Trophoblast cell (in vitro differentiated cells and primary cell): Measurements from ENCODE around the gene GALNT18.

Experiments used
- DNase-seq, 2 donors: peaks; one replicate each; pipeline ENCODE4 v3.0.0-alpha.2; 2016
- H2AFZ ChIP-seq: 2 replicates; pipeline ENCODE4 v1.6.1; 2013; ENCODE audit warnings: low read length, moderate library complexity, mild to moderate bottlenecking; ENCODE audit not compliant: insufficient read depth, poor library complexity
- H2AK5ac ChIP-seq: 2 replicates; pipeline ENCODE4 v1.6.1; 2013; ENCODE audit warnings: mild to moderate bottlenecking, low read length
- H2BK120ac ChIP-seq: 2 replicates; pipeline ENCODE4 v1.6.1; 2013; ENCODE audit warnings: low read length, mild to moderate bottlenecking, moderate library complexity; ENCODE audit not compliant: insufficient read depth, poor library complexity
- H2BK12ac ChIP-seq: 2 replicates; pipeline ENCODE4 v1.6.1; 2013; ENCODE audit warnings: mild to moderate bottlenecking, low read length, moderate library complexity
- H2BK5ac ChIP-seq: 2 replicates; pipeline ENCODE4 v1.6.1; 2013; ENCODE audit warnings: low read length, low read depth, moderate library complexity, mild to moderate bottlenecking; ENCODE audit not compliant: poor library complexity
- H3K14ac ChIP-seq: 2 replicates; pipeline ENCODE4 v1.6.1; 2013; ENCODE audit warnings: mild to moderate bottlenecking, low read length
- H3K18ac ChIP-seq: 2 replicates; pipeline ENCODE4 v1.6.1; 2013; ENCODE audit warnings: mild to moderate bottlenecking, low read length
- H3K23ac ChIP-seq: 2 replicates; pipeline ENCODE4 v1.6.1; 2013; ENCODE audit warnings: low read length
- H3K27ac ChIP-seq: 2 replicates; pipeline ENCODE4 v1.5.1; 2013; ENCODE audit warnings: low read depth, mild to moderate bottlenecking, inconsistent platforms, low read length, moderate library complexity
- H3K27me3 ChIP-seq: 2 replicates; pipeline ENCODE4 v1.6.1; 2013; ENCODE audit warnings: inconsistent platforms, mild to moderate bottlenecking, low read length, moderate library complexity; ENCODE audit not compliant: insufficient read depth
- H3K36me3 ChIP-seq, 2 experiments: 1 replicate in 1 of 2; 2 replicates in 1 of 2; pipeline ENCODE4 v1.6.1; 2013; ENCODE audit warnings: low read length in 2 of 2, mild to moderate bottlenecking in 2 of 2, moderate library complexity in 1 of 2; ENCODE audit not compliant: insufficient read depth in 2 of 2, control insufficient read depth in 1 of 2
- H3K4ac ChIP-seq: 2 replicates; pipeline ENCODE4 v1.6.1; 2013; ENCODE audit warnings: low read depth, mild to moderate bottlenecking, low read length, moderate library complexity
- H3K4me1 ChIP-seq, 2 experiments: 1 replicate in 1 of 2; 2 replicates in 1 of 2; pipeline ENCODE4 v1.6.1; 2013; ENCODE audit warnings: low read length in 2 of 2, mild to moderate bottlenecking in 2 of 2, moderate library complexity in 1 of 2; ENCODE audit not compliant: insufficient read depth in 2 of 2, control insufficient read depth in 1 of 2
- H3K4me2 ChIP-seq: 2 replicates; pipeline ENCODE4 v1.6.1; 2013; ENCODE audit warnings: inconsistent platforms, mild to moderate bottlenecking, low read length, moderate library complexity
- H3K4me3 ChIP-seq: 2 replicates; pipeline ENCODE4 v1.5.1; 2013; ENCODE audit warnings: mild to moderate bottlenecking, low read depth, low read length, inconsistent platforms
- H3K79me1 ChIP-seq: one replicate; pipeline ENCODE4 v1.6.1; 2013; ENCODE audit warnings: low read length
- H3K79me2 ChIP-seq: 2 replicates; pipeline ENCODE4 v1.6.1; 2013; ENCODE audit warnings: low read length, mild to moderate bottlenecking; ENCODE audit not compliant: control insufficient read depth, insufficient read depth, poor library complexity
- H3K9ac ChIP-seq: 2 replicates; pipeline ENCODE4 v1.6.1; 2013; ENCODE audit warnings: mild to moderate bottlenecking, low read length
- H3K9me3 ChIP-seq: 2 replicates; pipeline ENCODE4 v1.6.1; 2013; ENCODE audit warnings: low read depth, mild to moderate bottlenecking, control low read depth, inconsistent platforms, low read length; ENCODE audit not compliant: insufficient read depth
- H4K12ac ChIP-seq: 2 replicates; pipeline ENCODE4 v1.6.1; 2013; ENCODE audit warnings: low read depth, mild to moderate bottlenecking, low read length, moderate library complexity
- H4K8ac ChIP-seq: 2 replicates; pipeline ENCODE4 v1.6.1; 2013; ENCODE audit warnings: low read depth, mild to moderate bottlenecking, low read length, moderate library complexity
- H4K91ac ChIP-seq: one replicate; pipeline ENCODE4 v1.6.1; 2013; ENCODE audit warnings: low read depth, mild to moderate bottlenecking, low read length, moderate library complexity
- WGBS: extraction: QIAGEN DNeasy Blood & Tissue Kit; methylation state at CpG from one replicate; pipeline ENCODE4 v1.1.7; 2013; ENCODE audit warnings: missing lambda C conversion rate; ENCODE audit not compliant: insufficient read length, insufficient coverage; ENCODE audit errors: extremely low coverage; 5-methylcytosine and 5-hydroxymethylcytosine counted together

Gene GALNT18

GRCh38 chr11:11284481-11284880, 337.3 kb downstream of the GALNT18 start:
- H3K27ac ChIP-seq: no peak overlapping the region
- H3K36me3 ChIP-seq: no peaks in the 10 kb centered on the region
- no peak overlapping the region for H2BK12ac ChIP-seq
- no peak overlapping the region for H4K91ac ChIP-seq
- H3K23ac ChIP-seq: no peak overlapping the region
- H3K27me3 ChIP-seq: no peaks in the 10 kb centered on the region
- H3K79me1 ChIP-seq: no peaks in the 10 kb centered on the region
- H3K4me1 ChIP-seq: no peaks in the 10 kb centered on the region
- H4K8ac ChIP-seq: no peak overlapping the region
- H2AFZ ChIP-seq: no peak overlapping the region
- DNase-seq: no peak
- H3K18ac ChIP-seq: no peak overlapping the region
- no peak overlapping the region for H3K4ac ChIP-seq
- H2BK120ac ChIP-seq: no peak overlapping the region
- no peak overlapping the region for H3K9ac ChIP-seq
- H4K12ac ChIP-seq: no peak overlapping the region
- H3K9me3 ChIP-seq: peaks cover 2% of the 10 kb centered on the region
- H3K79me2 ChIP-seq: no peaks in the 10 kb centered on the region
- no CpG with 5 or more reads among the region's 4 CpGs for WGBS
- H3K14ac ChIP-seq: no peak overlapping the region
- no peak overlapping the region for H2AK5ac ChIP-seq
- no peak overlapping the region for H3K4me2 ChIP-seq
- H2BK5ac ChIP-seq: no peak overlapping the region
- H3K4me3 ChIP-seq: no peak overlapping the region

- Histone ChIP-seq H3K27me3 (no peaks in the 10 kb centered on the region), H3K9ac (no peak overlapping the region), H3K36me3 (no peaks in the 10 kb centered on the region), H3K4ac (no peak overlapping the region), H3K4me3 (no peak overlapping the region), H2BK12ac (no peak overlapping the region), H3K79me1 (no peaks in the 10 kb centered on the region), H3K23ac (no peak overlapping the region), H4K12ac (no peak overlapping the region), H2BK120ac (no peak overlapping the region), H3K9me3 (peaks cover 2% of the 10 kb centered on the region), H3K18ac (no peak overlapping the region), H3K27ac (no peak overlapping the region), H3K79me2 (no peaks in the 10 kb centered on the region), H3K4me1 (no peaks in the 10 kb centered on the region), H4K91ac (no peak overlapping the region), H4K8ac (no peak overlapping the region), H3K4me2 (no peak overlapping the region), H2AK5ac (no peak overlapping the region), H2AFZ (no peak overlapping the region), H2BK5ac (no peak overlapping the region), H3K14ac (no peak overlapping the region)
- no peak for DNase-seq
- WGBS: no CpG with 5 or more reads among the region's 5 CpGs
Observed at GRCh38 chr11:11281626-11282025, 340.2 kb downstream of the GALNT18 start.

GRCh38 chr11:11280826-11281225, 341.0 kb downstream of the GALNT18 start:
- no peak overlapping the region for H3K27ac ChIP-seq
- no peak overlapping the region for H4K8ac ChIP-seq
- no peak overlapping the region for H3K23ac ChIP-seq
- no peak overlapping the region for H2AFZ ChIP-seq
- no CpG with 5 or more reads among the region's 5 CpGs for WGBS
- H3K9me3 ChIP-seq: peaks cover 2% of the 10 kb centered on the region
- H2AK5ac ChIP-seq: no peak overlapping the region
- no peaks in the 10 kb centered on the region for H3K27me3 ChIP-seq
- H3K18ac ChIP-seq: no peak overlapping the region
- no peak overlapping the region for H3K4ac ChIP-seq
- no peak overlapping the region for H2BK5ac ChIP-seq
- H3K79me2 ChIP-seq: no peaks in the 10 kb centered on the region
- H3K9ac ChIP-seq: peak overlapping the region; percentile 53
- H4K12ac ChIP-seq: no peak overlapping the region
- H4K91ac ChIP-seq: no peak overlapping the region
- no peak overlapping the region for H2BK12ac ChIP-seq
- DNase-seq: no peak
- no peak overlapping the region for H3K14ac ChIP-seq
- H3K4me2 ChIP-seq: no peak overlapping the region
- H3K36me3 ChIP-seq: no peaks in the 10 kb centered on the region
- H3K4me1 ChIP-seq: no peaks in the 10 kb centered on the region
- H3K4me3 ChIP-seq: no peak overlapping the region
- no peaks in the 10 kb centered on the region for H3K79me1 ChIP-seq
- H2BK120ac ChIP-seq: no peak overlapping the region

GRCh38 chr11:11279956-11280689, 341.7 kb downstream of the GALNT18 start:
- no peak overlapping the region for H2BK5ac ChIP-seq
- H3K9me3 ChIP-seq: peaks cover 2% of the 10 kb centered on the region
- H3K4me2 ChIP-seq: no peak overlapping the region
- no peak overlapping the region for H3K4me3 ChIP-seq
- H3K27ac ChIP-seq: no peak overlapping the region
- H3K36me3 ChIP-seq: no peaks in the 10 kb centered on the region
- H2AK5ac ChIP-seq: no peak overlapping the region
- H3K14ac ChIP-seq: no peak overlapping the region
- no peak for DNase-seq
- no peak overlapping the region for H3K18ac ChIP-seq
- H3K79me1 ChIP-seq: no peaks in the 10 kb centered on the region
- no peaks in the 10 kb centered on the region for H3K4me1 ChIP-seq
- no peak overlapping the region for H2AFZ ChIP-seq
- no peak overlapping the region for H4K91ac ChIP-seq
- no peak overlapping the region for H2BK120ac ChIP-seq
- H2BK12ac ChIP-seq: no peak overlapping the region
- no CpG with 5 or more reads among the region's 11 CpGs for WGBS
- no peak overlapping the region for H3K4ac ChIP-seq
- no peaks in the 10 kb centered on the region for H3K27me3 ChIP-seq
- H4K12ac ChIP-seq: no peak overlapping the region
- no peak overlapping the region for H3K23ac ChIP-seq
- no peak overlapping the region for H4K8ac ChIP-seq
- H3K9ac ChIP-seq: no peak overlapping the region
- H3K79me2 ChIP-seq: no peaks in the 10 kb centered on the region
